ENCODE data around the gene CRTAC1.

GRCh38 chr10:97894092-97894491, 136.3 kb downstream of the CRTAC1 start:
- TF ChIP-seq CTCF (IDR thresholded peaks at IDR 0.05) (no peak), EZH2 (IDR thresholded peaks at IDR 0.05) (no peak)
